Mesodermal cell (in vitro differentiated cells): ENCODE data around the gene CHP1.
"Not testable (repeated sequence)": the region's sequence is repeated elsewhere in the genome, so short reads cannot be mapped to it uniquely, and the experiment has no call there.

Source experiments
- H3K27ac ChIP-seq: 2 replicates; pipeline ENCODE4 v1.7.0; 2013; ENCODE audit warnings: mild to moderate bottlenecking, low read depth, low read length, moderate library complexity; ENCODE audit not compliant: severe bottlenecking
- H3K36me3 ChIP-seq: 2 replicates; pipeline ENCODE4 v1.7.1; 2013; ENCODE audit warnings: mild to moderate bottlenecking, low read length, moderate library complexity; ENCODE audit not compliant: control insufficient read depth, insufficient read depth
- H3K4me1 ChIP-seq: one replicate; pipeline ENCODE4 v1.7.1; 2013; ENCODE audit warnings: mild to moderate bottlenecking, low read length; ENCODE audit not compliant: insufficient read depth, control insufficient read depth, poor library complexity, severe bottlenecking
- H3K4me3 ChIP-seq: 2 replicates; pipeline ENCODE4 v1.7.0; 2013; ENCODE audit warnings: low read length, control low read depth, mild to moderate bottlenecking; ENCODE audit not compliant: insufficient read depth, poor library complexity, severe bottlenecking; ENCODE audit errors: extremely low read depth
- H3K9me3 ChIP-seq: 2 replicates; pipeline ENCODE4 v1.7.1; 2013; ENCODE audit warnings: mild to moderate bottlenecking, low read length, moderate library complexity; ENCODE audit not compliant: control insufficient read depth
- WGBS, 2 experiments: methylation state at CpG; one replicate each; pipeline ENCODE4 v1.1.5; 2013; ENCODE audit warnings: missing lambda C conversion rate in 2 of 2; ENCODE audit not compliant: insufficient coverage in 2 of 2; 5-methylcytosine and 5-hydroxymethylcytosine counted together

Gene CHP1

DNA sequence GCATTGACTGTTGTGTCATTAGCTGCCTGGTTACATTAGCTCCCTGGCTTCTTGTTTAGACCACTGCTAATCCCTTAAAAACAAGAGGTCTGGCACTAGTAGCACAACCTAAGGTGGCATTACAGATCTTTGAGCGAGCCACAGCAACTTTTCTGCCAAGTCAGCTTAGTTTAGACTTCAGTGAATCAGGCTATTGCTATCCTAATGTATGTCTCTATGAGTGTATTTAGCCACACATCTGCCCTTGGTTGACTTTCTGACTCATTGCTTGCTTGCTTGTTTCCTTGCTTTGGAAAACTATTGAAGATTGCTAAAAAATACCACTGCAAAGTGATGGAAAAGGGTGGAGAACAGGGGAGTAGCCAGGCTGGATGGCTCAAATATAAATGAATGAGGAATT lies 50.2 kb downstream of the CHP1 start:
- Histone ChIP-seq H3K9me3 (no peaks in the 10 kb centered on the region), H3K4me1 (no peaks in the 10 kb centered on the region), H3K36me3 (peaks cover 37% of the 10 kb centered on the region), H3K4me3 (no peak overlapping the region), H3K27ac (peak overlapping the region; percentile 33)
- WGBS, 2 experiments: 100% methylated on average over 1 of the region's 1 CpG; no CpG with 5 or more reads in 1 of the 2 experiments

DNA sequence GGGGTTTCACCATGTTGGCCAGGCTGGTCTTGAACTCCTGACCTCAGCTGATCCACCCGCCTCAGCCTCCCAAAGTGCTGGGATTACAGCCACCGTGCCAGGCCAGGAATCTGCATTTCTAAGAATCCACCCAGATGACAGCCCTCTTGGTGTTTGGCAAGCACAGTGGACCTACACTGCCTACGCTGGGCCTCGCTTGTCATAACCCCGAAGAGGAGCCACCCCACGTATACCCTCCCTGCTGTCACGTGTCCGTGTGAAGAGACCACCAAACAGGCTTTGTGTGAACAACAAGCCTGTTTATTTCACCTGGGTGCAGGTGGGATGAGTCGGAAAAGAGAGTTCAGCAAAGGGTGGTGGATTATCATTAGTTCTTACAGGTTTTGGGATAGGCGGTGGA lies 51.4 kb downstream of the CHP1 start:
- 98 to 99% methylated on average over 8 of the region's 10 CpGs for WGBS, 2 experiments
- H3K9me3 ChIP-seq, H3K27ac ChIP-seq, H3K4me3 ChIP-seq, H3K4me1 ChIP-seq: not testable (repeated sequence)
- H3K36me3 ChIP-seq: peaks cover 44% of the 10 kb centered on the region

DNA sequence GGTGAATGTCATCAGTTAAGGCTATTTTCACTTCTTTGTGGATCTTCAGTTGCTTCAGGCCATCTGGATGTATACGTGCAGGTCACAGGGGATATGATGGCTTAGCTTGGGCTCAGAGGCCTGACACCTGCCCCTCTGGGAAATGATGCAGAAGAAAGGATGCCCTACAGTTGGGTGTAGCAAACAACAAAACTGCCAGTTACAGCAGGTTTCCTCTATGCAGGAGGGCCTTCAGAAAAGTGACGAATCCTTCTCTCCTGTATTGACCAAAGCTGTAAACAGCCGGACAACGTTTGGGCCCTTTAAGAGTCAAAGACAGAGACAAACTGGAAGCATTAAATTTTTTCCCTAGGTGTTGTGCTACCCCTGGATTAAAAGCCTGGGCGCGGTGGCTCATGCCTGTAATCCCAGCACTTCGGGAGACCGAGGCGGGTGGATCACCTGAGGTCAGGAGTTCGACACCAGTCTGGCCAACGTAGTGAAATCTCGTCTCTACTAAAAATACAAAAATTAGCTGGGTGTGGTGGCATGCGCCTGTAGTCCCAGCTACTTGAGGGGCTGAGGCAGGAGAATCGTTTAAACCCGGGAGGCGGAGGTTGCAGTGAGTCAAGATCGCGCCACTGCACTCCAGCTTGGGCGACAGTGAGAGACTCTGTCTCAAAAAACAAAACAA lies 52.0 kb downstream of the CHP1 start:
- not testable (repeated sequence) for H3K4me1 ChIP-seq, H3K9me3 ChIP-seq
- WGBS, 2 experiments: 69 to 87% methylated on average over 11 to 18 of the region's 19 CpGs
- H3K4me3 ChIP-seq: peak overlapping the region; percentile 81
- H3K27ac ChIP-seq: peak overlapping the region; percentile 71
- peaks cover 51% of the 10 kb centered on the region for H3K36me3 ChIP-seq

DNA sequence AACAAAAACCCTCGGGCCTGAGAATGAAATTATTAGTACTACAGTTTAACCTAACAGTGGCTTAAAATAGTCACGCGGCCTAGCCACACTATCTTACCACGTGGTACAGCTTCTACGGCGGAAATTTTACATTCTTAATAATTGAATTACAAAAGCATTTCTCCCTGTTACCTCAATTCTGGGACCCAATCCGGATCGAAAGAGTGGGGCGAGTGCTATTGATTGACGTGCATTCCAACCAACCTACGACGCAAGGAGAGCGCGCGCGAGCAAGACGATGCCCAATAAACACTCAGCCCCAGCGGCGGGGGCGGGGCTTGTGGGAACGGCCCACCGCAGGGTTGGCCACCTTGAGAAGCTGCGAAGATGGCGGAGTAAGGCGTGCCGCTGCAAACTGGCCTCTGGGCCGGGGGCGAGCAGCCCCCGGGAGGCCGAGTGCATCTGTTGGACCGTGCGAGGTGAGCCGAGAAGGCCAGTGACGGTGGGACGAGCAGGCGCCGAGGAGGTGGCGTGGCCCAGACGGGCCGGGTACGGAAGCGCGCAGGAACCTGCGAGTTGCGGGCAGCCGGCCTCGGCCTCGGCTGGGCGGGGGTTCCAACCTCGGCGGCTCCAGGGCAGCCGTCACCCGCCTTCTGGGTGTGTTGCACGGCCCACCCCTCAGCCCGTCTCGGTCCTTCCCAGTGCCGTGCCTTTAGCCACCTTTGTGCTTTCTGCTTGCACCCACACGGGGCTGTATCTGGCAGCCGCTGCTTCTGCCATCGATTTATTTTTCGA lies 52.8 kb downstream of the CHP1 start:
- Histone ChIP-seq H3K4me3 (peak overlapping the region; percentile 81), H3K9me3 (no peaks in the 10 kb centered on the region), H3K4me1 (no peaks in the 10 kb centered on the region), H3K36me3 (peaks cover 53% of the 10 kb centered on the region), H3K27ac (peak overlapping the region; percentile 71)
- WGBS, 2 experiments: 0 to 1% methylated on average over 39 to 54 of the region's 61 CpGs

DNA sequence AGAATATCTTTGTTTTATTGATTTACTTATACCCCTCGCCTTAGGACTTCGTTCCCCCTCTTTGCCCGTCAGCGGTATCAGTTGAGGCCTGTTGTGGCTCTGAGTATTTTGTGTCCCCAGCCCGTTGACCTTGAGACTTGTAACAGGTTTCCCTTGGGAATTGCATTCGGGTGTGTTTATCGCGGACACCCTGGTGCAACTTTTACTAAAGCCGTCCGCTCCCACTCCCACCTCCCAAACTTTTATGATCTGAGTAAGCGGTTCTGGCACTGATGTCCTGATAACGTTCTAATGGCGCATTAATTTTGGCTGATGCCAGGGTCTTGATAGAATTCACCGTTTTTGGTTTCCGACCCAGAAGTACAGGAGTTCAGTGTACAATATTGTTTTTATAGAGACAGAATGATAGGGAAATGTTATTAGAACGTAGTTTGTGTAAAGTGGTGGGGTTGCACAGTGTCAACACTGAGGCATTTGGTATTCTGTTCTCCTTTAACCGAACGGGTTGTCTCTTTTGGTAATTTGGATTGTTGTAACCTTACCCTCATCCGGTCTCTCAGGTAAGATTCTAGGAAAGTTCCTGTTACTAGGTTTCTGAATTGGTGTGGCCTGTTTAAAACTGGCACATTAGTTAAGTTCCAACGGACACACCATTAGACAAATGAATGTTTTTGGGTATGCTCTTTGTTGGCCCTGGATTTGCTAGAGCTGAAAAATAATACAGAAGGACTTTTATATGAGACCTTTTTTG lies 53.5 kb downstream of the CHP1 start:
- H3K4me1 ChIP-seq: no peaks in the 10 kb centered on the region
- H3K36me3 ChIP-seq: peaks cover 50% of the 10 kb centered on the region
- H3K9me3 ChIP-seq: no peaks in the 10 kb centered on the region
- H3K27ac ChIP-seq: peak overlapping the region; percentile 62
- 0 to 1% methylated on average over 13 to 18 of the region's 20 CpGs for WGBS, 2 experiments
- H3K4me3 ChIP-seq: peak overlapping the region; percentile 81

DNA sequence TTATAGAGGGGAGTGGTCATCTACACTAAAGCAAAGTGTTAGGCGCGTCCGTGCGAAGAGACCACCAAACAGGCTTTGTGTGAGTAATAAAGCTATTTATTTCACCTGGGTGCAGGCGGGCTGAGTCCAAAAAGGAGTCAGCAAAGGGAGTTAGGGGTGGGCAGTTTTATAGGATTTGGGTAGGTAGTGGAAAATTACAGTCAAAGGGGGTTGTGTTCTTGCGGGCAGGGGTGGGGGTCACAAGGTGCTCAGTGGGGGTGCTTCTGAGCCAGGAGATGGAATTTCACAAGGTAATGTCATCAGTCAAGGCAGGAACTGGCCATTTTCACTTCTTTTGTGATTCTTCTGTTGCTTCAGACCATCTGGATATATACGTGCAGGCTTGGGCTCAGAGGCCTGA lies 54.2 kb downstream of the CHP1 start:
- H3K27ac ChIP-seq: no peak overlapping the region
- H3K36me3 ChIP-seq: peaks cover 49% of the 10 kb centered on the region
- WGBS, 2 experiments: 20 to 32% methylated on average over 6 of the region's 7 CpGs
- H3K4me1 ChIP-seq: no peaks in the 10 kb centered on the region
- H3K9me3 ChIP-seq: no peaks in the 10 kb centered on the region
- H3K4me3 ChIP-seq: peak overlapping the region; percentile 81

DNA sequence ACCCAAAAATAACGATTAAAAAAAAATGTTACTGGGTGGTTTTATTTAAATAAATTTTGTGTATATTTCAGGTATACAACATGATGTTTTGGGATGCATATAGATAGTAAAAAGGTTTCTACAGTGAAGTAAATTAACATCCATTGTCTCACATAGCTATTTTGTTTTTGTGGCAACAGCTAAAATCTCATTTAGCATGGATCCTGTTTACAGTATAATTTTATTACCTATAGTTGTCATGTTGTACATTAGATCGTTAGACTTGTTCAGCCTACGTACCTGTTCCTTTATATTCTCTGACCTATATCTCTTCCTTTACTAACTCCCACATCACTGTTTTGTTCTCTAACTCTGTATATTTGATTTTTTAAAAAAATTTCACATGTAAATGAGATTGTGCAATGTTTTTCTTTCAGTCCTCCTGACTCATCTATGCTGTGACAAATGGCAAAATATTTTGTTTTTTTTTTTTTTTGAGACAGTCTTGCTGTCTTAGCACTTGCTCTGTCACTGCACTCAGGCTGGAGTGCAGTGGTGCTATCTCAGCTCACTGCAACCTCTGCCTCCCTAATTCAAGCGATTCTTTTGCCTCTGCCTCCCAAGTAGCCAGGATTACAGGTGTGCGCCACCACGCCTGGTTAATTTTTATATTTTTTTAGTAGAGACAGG lies 55.7 kb downstream of the CHP1 start:
- Histone ChIP-seq H3K27ac (no peak overlapping the region), H3K4me1 (no peaks in the 10 kb centered on the region), H3K4me3 (no peak overlapping the region), H3K9me3 (no peaks in the 10 kb centered on the region), H3K36me3 (peaks cover 63% of the 10 kb centered on the region)
- 89 to 90% methylated on average over 2 to 3 of the region's 6 CpGs for WGBS, 2 experiments

DNA sequence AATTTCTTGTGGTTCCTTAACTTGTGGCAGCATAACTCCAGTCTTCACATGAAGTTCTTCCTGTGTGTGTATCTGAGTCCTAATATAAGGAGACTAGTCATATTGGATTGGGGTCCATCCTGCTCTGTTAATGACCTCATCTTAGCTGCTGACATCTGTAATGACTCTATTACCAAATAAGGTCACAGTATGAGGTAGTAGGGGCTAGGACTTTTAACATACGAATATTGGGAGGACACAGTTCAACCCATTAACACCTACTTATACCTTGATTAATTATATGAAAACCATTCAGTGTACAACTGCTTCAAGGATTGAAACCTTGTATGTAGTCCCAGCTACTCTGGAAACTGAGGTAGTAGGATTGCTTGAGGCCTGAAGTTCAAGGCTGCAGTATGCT lies 57.4 kb downstream of the CHP1 start:
- H3K27ac ChIP-seq: no peak overlapping the region
- peaks cover 78% of the 10 kb centered on the region for H3K36me3 ChIP-seq
- WGBS, 2 experiments: no CpG with 5 or more reads among the region's 1 CpG
- no peak overlapping the region for H3K4me3 ChIP-seq
- H3K4me1 ChIP-seq: no peaks in the 10 kb centered on the region
- no peaks in the 10 kb centered on the region for H3K9me3 ChIP-seq

DNA sequence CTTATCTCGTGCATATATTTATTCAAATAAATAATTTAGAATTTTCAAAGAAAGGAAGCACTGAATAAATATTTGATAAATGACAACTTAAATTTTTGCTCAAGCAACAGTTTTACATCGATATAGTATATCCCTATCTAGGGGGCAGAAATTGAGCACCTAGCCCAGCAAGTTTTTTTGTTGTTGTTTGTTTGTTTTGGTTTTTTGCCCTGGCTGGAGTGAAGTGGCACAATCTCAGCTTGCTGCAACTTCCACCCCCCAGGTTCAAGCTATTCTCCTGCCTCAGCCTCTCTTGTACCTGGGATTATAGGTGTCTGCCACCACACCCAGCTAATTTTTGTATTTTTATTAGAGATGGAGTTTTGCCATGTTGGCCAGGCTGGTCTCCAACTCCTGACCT lies 58.9 kb downstream of the CHP1 start:
- Histone ChIP-seq H3K4me1 (no peaks in the 10 kb centered on the region), H3K36me3 (peaks cover 93% of the 10 kb centered on the region), H3K27ac (no peak overlapping the region), H3K4me3 (no peak overlapping the region), H3K9me3 (no peaks in the 10 kb centered on the region)
- WGBS, 2 experiments: no CpG with 5 or more reads among the region's 2 CpGs

DNA sequence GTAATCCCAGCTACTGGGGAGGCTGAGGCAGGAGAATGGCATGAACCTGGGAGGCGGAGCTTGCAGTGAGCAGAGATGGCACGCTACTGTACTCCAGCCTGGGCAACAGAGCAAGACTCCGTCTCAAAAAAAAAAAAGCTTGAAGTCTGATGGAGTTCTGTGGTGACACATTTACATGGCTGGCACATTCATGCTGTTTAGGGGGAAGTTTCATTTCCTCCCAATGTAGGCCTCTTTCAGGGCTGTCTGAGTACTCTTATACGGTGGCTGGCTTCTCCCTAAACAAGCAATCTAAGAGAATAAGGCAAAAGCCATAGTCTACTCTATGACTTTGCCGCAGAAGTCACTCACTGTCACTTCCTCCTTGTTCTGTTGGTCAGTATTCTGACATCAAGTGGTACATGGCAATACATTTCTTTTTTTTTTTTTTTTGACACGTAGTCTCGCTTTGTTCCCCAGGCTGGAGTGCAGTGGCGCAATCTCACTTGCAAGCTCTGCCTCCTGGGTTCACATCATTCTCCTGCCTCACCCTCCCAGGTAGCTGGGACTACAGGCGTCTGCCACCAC lies 60.1 kb downstream of the CHP1 start:
- WGBS, 2 experiments: 91 to 97% methylated on average over 4 to 5 of the region's 9 CpGs
- Histone ChIP-seq H3K4me1 (no peaks in the 10 kb centered on the region), H3K9me3 (no peaks in the 10 kb centered on the region), H3K36me3 (peaks cover 92% of the 10 kb centered on the region), H3K27ac (no peak overlapping the region), H3K4me3 (no peak overlapping the region)
